22Rv1 (cell line): ENCODE data around the gene TJAP1.

Experiments
- ZFX ChIP-seq: fragments of 450-650 bp; IDR thresholded peaks from 2 replicates; pipeline ENCODE4 v1.6.1; 2017; ENCODE audit warnings: antibody characterized with exemption, borderline replicate concordance
- TF ChIP-seq, protein P1 (sequence below): fragments of 450-650 bp; IDR thresholded peaks from 2 replicates; pipeline ENCODE4 v1.5.1; 2017; ENCODE audit warnings: mild to moderate bottlenecking

DNA sequence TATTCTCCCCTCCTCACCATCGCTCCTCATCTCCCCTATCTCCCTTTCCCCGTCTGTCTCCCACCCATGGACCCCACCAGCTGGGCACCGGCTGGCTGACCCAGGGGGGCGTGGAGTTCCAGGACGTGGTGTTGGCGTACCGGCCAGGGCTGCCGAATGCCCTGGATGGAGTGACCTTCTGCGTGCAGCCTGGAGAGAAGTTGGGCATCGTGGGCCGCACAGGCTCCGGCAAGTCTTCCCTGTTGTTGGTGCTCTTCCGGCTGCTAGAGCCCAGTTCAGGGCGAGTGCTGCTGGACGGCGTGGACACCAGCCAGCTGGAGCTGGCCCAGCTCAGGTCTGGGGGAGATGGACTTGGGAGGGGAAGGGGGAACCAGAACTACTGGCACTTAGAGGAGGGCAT is 29.8 kb upstream of the TJAP1 start:
- TF ChIP-seq, protein P1, sequence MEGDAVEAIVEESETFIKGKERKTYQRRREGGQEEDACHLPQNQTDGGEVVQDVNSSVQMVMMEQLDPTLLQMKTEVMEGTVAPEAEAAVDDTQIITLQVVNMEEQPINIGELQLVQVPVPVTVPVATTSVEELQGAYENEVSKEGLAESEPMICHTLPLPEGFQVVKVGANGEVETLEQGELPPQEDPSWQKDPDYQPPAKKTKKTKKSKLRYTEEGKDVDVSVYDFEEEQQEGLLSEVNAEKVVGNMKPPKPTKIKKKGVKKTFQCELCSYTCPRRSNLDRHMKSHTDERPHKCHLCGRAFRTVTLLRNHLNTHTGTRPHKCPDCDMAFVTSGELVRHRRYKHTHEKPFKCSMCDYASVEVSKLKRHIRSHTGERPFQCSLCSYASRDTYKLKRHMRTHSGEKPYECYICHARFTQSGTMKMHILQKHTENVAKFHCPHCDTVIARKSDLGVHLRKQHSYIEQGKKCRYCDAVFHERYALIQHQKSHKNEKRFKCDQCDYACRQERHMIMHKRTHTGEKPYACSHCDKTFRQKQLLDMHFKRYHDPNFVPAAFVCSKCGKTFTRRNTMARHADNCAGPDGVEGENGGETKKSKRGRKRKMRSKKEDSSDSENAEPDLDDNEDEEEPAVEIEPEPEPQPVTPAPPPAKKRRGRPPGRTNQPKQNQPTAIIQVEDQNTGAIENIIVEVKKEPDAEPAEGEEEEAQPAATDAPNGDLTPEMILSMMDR, result no peak
- TF ChIP-seq ZFX, result no peak
